Measurements from ENCODE around the gene RETREG3. TPM values are rescaled to one million over a fixed set of nuclear protein-coding genes. Genes with fewer than 3 reads are reported as not detected.

RETREG3 gene
- total RNA-seq, 2 donors from 2014 or later = 39.4 to 44.8 TPM

DNA sequence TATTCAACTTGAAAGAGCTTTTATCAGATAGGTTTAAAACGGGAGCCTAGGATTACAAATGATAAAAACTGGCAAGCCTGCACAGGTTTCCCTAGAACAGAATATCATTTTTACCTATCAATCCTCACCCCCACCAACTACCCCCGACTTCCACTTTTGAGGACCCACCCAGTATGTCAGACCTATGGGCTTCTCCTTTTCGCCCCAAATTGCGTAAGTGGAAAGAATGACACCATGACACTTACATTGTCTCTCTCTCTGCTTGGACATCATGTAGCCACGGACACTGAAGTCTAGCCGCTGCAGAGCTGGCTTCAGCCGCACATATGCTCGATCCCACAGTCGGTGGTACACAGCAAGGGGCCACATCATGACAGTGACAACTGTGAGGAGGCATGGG is 24.3 kb downstream of the RETREG3 start:
- ATAC-seq (no peak), DNase-seq (ENCODE audit: low spot score in 2 of 2) (no peak)
- no peaks in the 10 kb centered on the region for H3K36me3 Mint-ChIP-seq
- peak overlapping the region; percentile 35 to 75 for H3K27ac Mint-ChIP-seq
- H3K9me3 Mint-ChIP-seq = no peaks in the 10 kb centered on the region

DNA sequence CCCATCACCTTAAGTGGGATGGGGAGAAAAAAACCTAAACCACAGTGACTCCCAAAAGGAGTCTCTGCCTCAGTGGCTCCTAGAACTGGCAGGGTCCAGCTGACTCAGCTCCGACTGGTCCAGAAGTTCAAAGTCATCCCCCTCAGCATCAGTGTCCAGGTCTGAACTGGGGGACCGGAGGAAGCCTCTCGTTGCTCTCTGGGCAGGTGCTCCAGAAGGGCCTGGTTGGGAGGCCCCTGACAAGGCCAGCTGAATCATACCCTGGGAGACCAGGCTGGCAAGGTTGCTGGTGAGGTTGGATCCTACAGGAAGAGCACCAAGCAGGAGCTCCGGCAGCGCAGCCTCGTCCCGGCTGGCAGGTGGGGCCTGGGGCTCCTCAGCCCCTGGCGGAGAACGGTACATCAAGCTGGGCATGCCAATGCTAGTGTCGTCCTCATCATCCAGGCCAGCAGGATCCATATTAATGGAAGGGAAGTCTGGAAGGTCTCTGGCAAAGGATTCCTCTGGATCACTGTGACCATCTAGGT is 27.4 kb downstream of the RETREG3 start:
- Mint-ChIP-seq H3K9me3 (no peaks in the 10 kb centered on the region), H3K36me3 (peaks cover 13% of the 10 kb centered on the region in 2 donors), H3K27ac (peak overlapping the region in 1 of 2 donors; percentile 61)
- DNase-seq (ENCODE audit: low spot score in 2 of 2) = peak in 1 of 2 donors; percentile 25
- no peak for ATAC-seq

DNA sequence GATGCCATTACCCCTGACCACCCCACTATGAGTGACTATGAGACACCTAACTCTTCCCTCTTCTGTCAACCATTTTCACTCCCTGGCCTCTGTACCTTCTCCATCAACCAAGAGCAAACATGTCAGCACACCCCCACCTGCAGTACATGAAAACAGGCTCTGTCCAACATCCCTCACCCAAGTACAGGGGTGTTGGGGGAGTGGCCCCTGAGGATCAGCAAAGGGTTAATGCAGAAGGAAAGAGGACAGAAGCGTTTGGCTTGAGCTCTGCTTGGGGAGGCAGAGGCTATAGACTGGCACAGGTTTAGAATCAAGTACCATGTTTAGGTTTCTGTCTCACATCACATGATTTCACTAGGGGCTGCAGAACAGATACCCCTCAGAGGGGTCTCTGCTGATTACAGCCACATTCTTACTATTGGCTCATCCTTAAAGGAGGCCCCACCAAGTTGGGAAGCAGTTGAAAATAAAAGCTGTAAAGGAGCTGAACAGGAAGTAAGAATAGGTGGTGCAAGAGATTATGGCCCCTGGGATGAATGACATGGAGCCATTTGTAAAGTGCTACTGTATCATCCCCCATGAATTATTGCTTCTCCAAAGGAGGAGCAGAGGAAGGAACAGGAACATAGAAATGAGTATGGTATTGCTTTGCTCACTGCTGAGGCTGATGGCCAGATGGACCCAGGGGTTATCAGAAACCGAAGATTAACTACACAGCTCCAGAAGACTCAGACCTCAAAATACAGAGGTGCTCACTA is 29.2 kb downstream of the RETREG3 start:
- H3K36me3 Mint-ChIP-seq = peaks cover 28 to 30% of the 10 kb centered on the region in 2 donors
- no peaks in the 10 kb centered on the region for H3K9me3 Mint-ChIP-seq

DNA sequence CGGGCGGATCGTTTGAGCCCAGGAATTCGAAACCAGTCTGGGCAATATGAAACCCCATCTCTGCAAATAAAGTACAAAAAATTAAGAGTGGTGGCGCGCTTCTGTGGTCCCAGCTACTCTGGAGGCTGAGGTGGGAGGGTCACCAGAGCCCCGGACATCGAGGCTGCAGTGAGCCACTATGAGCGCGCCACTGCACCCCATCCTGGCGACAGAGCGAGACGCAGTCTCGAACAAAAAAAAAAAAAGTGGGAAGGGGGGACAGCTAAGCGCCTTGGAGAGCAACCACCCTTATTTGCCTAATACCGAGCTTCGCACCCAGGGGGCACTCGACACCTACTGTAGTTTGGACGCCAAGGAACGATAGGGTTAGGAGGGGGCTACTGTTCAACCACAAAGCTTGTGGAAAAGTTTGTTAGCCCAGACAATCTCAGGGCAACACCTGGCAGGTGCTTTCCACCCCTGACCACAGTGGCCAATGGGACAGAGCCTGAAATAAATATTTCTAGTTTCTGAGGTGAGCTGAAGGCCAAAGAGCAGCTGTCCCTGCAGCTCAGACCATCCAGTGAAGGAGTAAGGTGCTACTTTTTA is 30.8 kb downstream of the RETREG3 start:
- Mint-ChIP-seq H3K9me3 (no peaks in the 10 kb centered on the region), H3K27ac (peak overlapping the region; percentile 86 to 100), H3K36me3 (peaks cover 32 to 37% of the 10 kb centered on the region in 2 donors)
- DNase-seq (ENCODE audit: low spot score in 2 of 2) = peak; percentile 75 to 78
- peak; percentile 47 to 53 for ATAC-seq

More for the DNA sequence above, 29.2 kb downstream of the RETREG3 start:
- H3K27ac Mint-ChIP-seq = peak overlapping the region in 1 of 2 donors; percentile 18
- DNase-seq (ENCODE audit: low spot score in 2 of 2) (peak in 1 of 2 donors; percentile 30), ATAC-seq (no peak)

- peak; percentile 94 to 95 for ATAC-seq
- Mint-ChIP-seq H3K9me3 (no peaks in the 10 kb centered on the region), H3K36me3 (peaks cover 38 to 44% of the 10 kb centered on the region in 2 donors), H3K27ac (peak within 1 kb of the TSS; percentile 86 to 100)
- peak; percentile 95 for DNase-seq (ENCODE audit: low spot score in 2 of 2)
Observed at GRCh38 chr17:42577532-42578281, 31.5 kb downstream of the RETREG3 start, which contains the start of gene PSMC3IP. TSS of gene PSMC3IP (minus strand) at chr17:42577729. CDS start at chr17:42577686, 43 bp downstream.

DNA sequence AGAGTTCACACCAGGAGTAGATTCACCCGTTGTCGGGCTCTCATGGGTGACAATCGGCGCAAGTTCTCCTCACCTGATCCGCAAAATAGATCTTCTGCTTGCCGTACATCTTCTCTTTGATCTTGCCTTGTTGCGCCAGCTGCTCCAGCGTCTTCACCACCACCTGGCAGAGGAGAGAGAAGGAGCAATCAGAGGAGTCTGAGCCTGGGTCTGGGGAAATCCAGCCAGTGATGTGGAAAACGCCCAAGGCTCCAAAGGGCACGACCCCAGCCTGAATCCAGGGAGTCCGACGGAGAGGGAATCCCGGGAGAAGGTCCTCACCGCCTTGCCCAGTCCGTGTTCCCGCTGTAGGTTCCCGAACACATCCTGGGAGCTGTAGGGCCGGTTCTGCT is 32.0 kb downstream of the RETREG3 start:
- peak overlapping the region; percentile 86 to 100 for H3K27ac Mint-ChIP-seq
- H3K36me3 Mint-ChIP-seq = peaks cover 41 to 45% of the 10 kb centered on the region in 2 donors
- peak; percentile 13 to 18 for ATAC-seq

GRCh38 chr17:42574463-42574862 is 34.7 kb downstream of the RETREG3 start:
- Mint-ChIP-seq H3K36me3 (peaks cover 41 to 51% of the 10 kb centered on the region in 2 donors), H3K27ac (peak overlapping the region in 1 of 2 donors; percentile 58), H3K9me3 (no peaks in the 10 kb centered on the region)
- DNase-seq (ENCODE audit: low spot score in 2 of 2) = no peak
- no peak for ATAC-seq

More for the DNA sequence above, 32.0 kb downstream of the RETREG3 start:
- H3K9me3 Mint-ChIP-seq = no peaks in the 10 kb centered on the region
- DNase-seq (ENCODE audit: low spot score in 2 of 2) = no peak

GRCh38 chr17:42573095-42573494 is 36.1 kb downstream of the RETREG3 start:
- DNase-seq (ENCODE audit: low spot score in 2 of 2) (no peak), ATAC-seq (no peak)
- Mint-ChIP-seq H3K9me3 (no peaks in the 10 kb centered on the region), H3K27ac (peak overlapping the region; percentile 64 to 87), H3K36me3 (peaks cover 49 to 50% of the 10 kb centered on the region in 2 donors)

DNA sequence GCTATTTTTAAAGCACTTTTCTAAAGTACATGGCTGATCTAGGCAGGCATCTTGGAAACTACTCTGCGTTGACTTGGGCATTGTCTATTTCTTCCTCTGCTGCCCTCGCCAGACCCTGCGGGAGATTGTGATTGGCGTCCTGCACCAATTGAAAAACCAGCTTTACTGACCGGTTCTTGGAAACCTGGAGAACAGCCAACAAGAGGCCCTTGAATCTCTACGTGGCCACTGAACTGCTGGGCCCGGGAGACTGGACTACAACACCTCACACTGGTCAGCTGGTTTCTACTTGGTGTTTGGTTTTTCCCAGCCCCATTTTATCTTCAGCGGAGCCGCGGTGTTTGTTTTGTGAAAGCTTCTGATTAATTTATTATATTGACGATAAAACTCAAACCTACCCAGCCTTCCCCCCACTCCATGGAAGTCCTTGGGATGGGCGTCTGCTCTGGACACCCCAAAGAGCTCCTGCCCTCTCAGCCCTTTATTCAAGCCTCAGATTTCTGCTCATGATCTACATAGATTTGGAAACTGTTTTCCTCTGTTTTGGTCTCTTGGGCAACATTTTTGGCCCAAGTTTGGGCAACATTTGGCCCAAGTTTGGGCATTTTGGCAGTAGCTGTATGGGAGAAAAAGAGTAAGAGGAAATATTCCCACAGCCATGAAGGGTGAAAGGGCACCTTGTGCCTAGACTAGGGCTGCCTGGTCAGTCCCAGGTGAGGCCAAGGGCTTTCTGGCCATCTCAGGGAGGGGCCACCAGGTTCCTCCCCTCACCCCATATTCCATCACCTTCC is 37.5 kb downstream of the RETREG3 start:
- ATAC-seq (no peak), DNase-seq (ENCODE audit: low spot score in 2 of 2) (peak in 1 of 2 donors; percentile 43)
- Mint-ChIP-seq H3K36me3 (peaks cover 41 to 45% of the 10 kb centered on the region in 2 donors), H3K27ac (peak overlapping the region; percentile 28 to 69), H3K9me3 (no peaks in the 10 kb centered on the region)

DNA sequence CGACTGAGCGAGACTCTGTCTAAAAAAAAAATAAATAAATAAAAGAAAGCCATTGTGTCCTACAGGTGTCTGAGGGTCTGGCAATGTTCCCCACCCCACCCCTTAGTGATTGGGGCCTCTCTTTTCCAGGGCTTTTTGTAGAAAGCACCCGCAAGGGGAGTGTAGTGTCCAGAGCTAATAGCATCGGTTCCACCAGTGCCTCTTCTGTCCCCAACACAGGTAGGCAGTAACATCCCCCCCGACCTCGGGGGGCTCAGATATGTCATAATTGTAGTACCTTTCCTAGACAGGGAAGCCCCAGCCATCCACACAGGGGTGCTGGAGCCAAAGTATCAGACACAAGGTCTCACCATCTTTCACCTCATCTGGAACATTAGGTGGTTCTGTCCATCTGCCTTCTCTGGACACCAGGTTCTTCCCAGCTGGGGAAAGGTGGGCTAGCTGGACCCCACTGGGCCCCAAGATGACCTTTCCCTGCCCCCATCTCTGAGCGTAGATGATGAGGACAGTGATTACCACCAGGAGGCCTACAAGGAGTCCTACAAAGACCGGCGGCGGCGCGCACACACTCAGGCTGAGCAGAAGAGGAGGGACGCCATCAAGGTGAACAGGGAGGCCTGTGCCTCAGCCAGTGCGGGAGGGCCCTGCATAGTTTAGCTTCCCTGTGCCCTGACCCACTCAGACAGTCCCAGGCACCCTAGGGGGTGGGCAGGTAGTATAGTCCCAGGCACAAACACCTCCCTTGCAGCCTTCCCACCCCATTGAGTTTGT is 40.6 kb downstream of the RETREG3 start:
- ATAC-seq (no peak), DNase-seq (ENCODE audit: low spot score in 2 of 2) (no peak)
- peak overlapping the region; percentile 50 to 94 for H3K27ac Mint-ChIP-seq
- no peaks in the 10 kb centered on the region for H3K9me3 Mint-ChIP-seq
- peaks cover 31 to 34% of the 10 kb centered on the region in 2 donors for H3K36me3 Mint-ChIP-seq

GRCh38 chr17:42566883-42567573 is 42.1 kb downstream of the RETREG3 start, which contains the start of gene MLX:
TSS of gene MLX (plus strand) at chr17:42567100. CDS start at chr17:42567125, 25 bp downstream.
- no peaks in the 10 kb centered on the region for H3K9me3 Mint-ChIP-seq
- ATAC-seq (peak; percentile 77 to 82), DNase-seq (ENCODE audit: low spot score in 2 of 2) (peak; percentile 94)
- peaks cover 35 to 38% of the 10 kb centered on the region in 2 donors for H3K36me3 Mint-ChIP-seq
- peak within 1 kb of the TSS; percentile 94 to 98 for H3K27ac Mint-ChIP-seq

DNA sequence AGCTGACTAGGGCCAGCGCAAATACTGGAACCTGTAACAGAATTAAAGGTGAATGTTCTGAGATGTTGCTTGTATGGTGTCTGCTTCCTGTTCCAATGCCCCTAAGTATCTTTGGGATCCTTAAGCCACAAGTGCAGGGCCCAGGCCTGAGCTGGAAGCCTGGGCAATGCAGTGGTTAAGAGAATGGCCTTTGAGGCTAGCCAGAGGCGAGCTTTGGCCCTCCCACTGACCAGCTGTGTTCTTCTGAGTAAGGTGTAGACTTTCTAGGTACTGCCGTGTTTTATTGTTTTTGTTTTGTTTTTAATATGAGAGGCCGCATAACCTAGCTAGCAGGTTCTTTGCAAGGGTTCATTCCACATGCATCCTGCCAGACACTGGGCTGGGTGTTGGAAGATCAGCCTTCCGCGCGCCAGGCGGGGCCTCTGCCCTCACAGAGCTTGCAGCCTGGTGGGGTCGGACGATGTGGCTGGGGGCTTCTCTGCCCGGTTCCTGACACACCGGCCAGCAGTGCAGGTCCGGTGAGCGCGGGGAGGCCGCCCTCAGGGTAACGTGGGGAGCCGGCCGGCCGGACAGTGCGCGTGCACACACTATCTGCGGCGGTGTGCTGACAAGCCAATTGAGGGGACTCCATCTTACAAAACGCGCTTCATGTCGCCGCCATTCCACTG is 42.8 kb downstream of the RETREG3 start:
- ATAC-seq = no peak
- peak overlapping the region; percentile 94 to 98 for H3K27ac Mint-ChIP-seq
- DNase-seq (ENCODE audit: low spot score in 2 of 2) = no peak
- H3K9me3 Mint-ChIP-seq = no peaks in the 10 kb centered on the region
- H3K36me3 Mint-ChIP-seq = peaks cover 38 to 40% of the 10 kb centered on the region in 2 donors

GRCh38 chr17:42565523-42566214 is 43.5 kb downstream of the RETREG3 start:
- peaks cover 38 to 40% of the 10 kb centered on the region in 2 donors for H3K36me3 Mint-ChIP-seq
- H3K9me3 Mint-ChIP-seq = no peaks in the 10 kb centered on the region
- peak overlapping the region; percentile 94 to 98 for H3K27ac Mint-ChIP-seq
- ATAC-seq = no peak
- DNase-seq (ENCODE audit: low spot score in 2 of 2) = no peak

Measured in activated naive CD4-positive, alpha-beta T cell treated with anti-CD3 and anti-CD28 coated beads, Interleukin-2, amount 50 U/mL, for 72 hours (primary cell).